Nephron progenitor cell (in vitro differentiated cells): ENCODE results near the gene TRAPPC6A.
A peak's percentile ranks its signal among the peaks of the same experiment; 100 is the strongest.

ENCODE experiments used
- DNase-seq: peaks from one replicate; pipeline ENCODE4 v3.0.0; 2021
- H3K27ac Mint-ChIP-seq: 2 replicates; pipeline ENCODE4 v1.8.0; 2021; ENCODE audit warnings: mild to moderate bottlenecking, moderate library complexity, mixed read lengths
- H3K27me3 Mint-ChIP-seq: 2 replicates; pipeline ENCODE4 v1.8.0; 2021; ENCODE audit warnings: mild to moderate bottlenecking, low read depth, mixed read lengths; ENCODE audit not compliant: poor library complexity
- H3K36me3 Mint-ChIP-seq: 2 replicates; pipeline ENCODE4 v1.8.0; 2021; ENCODE audit warnings: low read depth, mixed read lengths
- H3K4me1 Mint-ChIP-seq: 2 replicates; pipeline ENCODE4 v1.8.0; 2021; ENCODE audit warnings: mixed read lengths
- H3K4me3 Mint-ChIP-seq: 2 replicates; pipeline ENCODE4 v1.8.0; 2021; ENCODE audit warnings: mild to moderate bottlenecking, moderate library complexity, mixed read lengths
- H3K9me3 Mint-ChIP-seq: 2 replicates; pipeline ENCODE4 v1.8.0; 2021; ENCODE audit warnings: mild to moderate bottlenecking, moderate library complexity, mixed read lengths
- CTCF ChIP-seq: fragments of 200-600 bp; sonication (generic); IDR thresholded peaks from 2 replicates; pipeline ENCODE4 v1.5.0; 2021; ENCODE audit warnings: antibody characterized with exemption

Gene TRAPPC6A

DNA sequence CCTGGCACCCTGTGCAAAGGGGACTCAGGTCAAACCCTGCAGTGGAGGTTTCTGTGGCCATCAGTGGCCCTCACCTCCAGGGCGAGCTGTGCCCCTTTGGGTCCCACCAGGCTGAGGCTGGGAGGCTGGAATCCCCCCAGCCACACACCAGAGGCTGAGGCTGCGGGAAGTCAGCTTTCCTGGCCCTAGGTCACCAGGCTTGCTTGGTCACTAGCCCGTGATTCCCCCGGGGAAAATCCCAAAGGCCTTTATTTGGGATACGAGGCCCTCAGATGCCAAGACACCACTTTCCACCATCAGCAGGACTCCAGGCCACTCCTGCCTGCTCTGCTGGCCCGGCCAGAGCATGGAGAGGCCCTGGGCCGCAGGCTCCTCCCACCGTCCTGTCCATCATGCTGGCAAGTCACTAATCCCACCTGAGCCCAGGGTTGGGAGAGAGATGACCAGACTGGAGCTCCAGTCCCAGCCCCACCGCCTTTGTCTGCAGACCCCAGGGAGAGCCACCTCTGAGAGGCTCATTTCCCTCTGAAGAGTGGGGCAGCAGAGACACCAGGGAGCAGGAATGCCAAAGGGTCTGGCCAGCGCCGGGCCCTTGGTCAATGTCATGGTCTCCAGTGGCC, 21.9 kb downstream of the TRAPPC6A start:
- no peak for DNase-seq
- Mint-ChIP-seq H3K27ac (no peak overlapping the region), H3K4me1 (peaks cover 31% of the 10 kb centered on the region), H3K27me3 (peaks cover 36% of the 10 kb centered on the region), H3K4me3 (no peak overlapping the region), H3K36me3 (no peaks in the 10 kb centered on the region), H3K9me3 (no peaks in the 10 kb centered on the region)
- no peak for TF ChIP-seq CTCF

DNA sequence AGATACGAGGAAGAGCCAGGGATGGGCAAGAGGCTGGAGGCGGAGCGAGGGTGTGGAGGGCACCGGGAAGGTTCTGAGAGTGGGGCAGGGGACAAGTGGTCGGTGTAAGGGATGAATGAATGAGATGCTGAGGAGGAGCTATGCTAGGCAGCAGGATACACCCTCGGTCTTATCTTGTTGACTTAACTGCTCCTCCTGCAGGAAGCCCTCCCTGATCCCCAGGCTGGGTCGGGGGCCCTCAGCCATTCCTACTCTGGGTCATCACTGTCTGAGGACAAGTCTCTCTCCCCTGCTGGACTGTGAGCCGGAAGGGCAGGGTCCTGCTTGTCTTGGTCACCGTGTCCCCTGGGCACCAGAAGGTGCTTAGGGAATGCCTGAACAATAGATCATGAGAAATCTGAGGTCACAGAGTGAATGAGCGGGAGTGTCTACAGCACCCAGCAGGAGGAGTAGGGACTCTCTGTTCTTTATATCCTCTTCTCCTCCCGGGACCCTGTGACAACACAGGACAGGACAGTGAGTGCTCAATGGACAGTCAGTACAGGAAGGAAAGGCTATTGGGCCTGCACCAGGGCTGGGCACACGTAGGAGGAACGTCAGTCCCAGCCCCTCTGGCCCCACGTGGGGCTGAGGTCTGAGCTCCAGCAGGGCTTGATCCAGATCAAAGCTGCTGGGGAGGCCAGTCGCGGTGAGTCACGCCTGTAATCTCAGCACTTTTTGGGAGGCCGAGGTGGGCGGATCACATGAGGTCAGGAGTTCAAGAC, 23.8 kb downstream of the TRAPPC6A start:
- Mint-ChIP-seq H3K4me3 (peak overlapping the region; percentile 70), H3K36me3 (peaks cover 10% of the 10 kb centered on the region), H3K27me3 (peaks cover 33% of the 10 kb centered on the region), H3K27ac (no peak overlapping the region), H3K9me3 (no peaks in the 10 kb centered on the region), H3K4me1 (peaks cover 32% of the 10 kb centered on the region)
- DNase-seq = no peak
- TF ChIP-seq CTCF = no peak

DNA sequence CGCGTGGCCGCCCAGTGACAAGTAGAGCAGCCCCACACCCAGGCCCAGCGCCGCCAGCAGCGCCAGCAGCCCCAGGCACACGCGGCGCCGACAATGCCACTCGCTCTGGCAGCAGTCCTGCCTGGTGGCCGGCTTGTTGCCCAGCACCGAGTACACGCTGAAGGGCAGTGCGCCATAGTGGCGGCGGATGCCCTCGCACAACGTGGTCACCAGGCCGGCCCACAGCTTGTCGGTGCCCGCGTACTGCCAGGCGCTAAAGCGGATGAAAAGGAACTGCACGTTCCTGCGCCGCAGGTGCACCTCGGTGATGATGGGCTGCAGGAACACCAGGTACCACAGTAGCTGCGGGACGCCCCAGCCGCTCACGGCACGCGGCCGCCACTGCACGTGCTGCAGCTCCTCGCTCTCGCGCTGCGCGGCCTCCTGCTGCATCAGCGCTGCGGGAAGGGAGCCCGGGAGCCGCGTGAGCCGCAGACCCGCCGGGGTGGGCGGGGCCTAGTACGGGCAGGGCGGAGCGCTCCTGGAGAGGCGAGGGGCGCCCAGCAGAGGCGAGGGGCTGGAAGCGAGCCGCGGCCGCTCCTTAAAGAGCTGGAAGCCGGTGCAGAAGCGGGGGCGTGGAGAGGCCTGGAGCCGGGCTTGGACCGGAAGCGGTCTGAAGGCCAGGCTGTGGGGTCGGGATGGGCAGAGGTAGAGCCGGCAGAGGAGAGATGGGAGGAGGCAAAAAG, 24.5 kb downstream of the TRAPPC6A start:
- Mint-ChIP-seq H3K4me1 (peaks cover 34% of the 10 kb centered on the region), H3K9me3 (no peaks in the 10 kb centered on the region), H3K27me3 (peaks cover 34% of the 10 kb centered on the region), H3K27ac (no peak overlapping the region), H3K4me3 (peak overlapping the region; percentile 70), H3K36me3 (peaks cover 11% of the 10 kb centered on the region)
- DNase-seq = peak; percentile 90
- no peak for TF ChIP-seq CTCF

- Mint-ChIP-seq H3K4me3 (no peak overlapping the region), H3K27me3 (peaks cover 34% of the 10 kb centered on the region), H3K9me3 (no peaks in the 10 kb centered on the region), H3K36me3 (peaks cover 11% of the 10 kb centered on the region), H3K27ac (no peak overlapping the region), H3K4me1 (peaks cover 39% of the 10 kb centered on the region)
- TF ChIP-seq CTCF = no peak
- DNase-seq = peak; percentile 41
These were observed 25.3 kb downstream of the TRAPPC6A start for GRCh38 chr19:45152504-45153338.

DNA sequence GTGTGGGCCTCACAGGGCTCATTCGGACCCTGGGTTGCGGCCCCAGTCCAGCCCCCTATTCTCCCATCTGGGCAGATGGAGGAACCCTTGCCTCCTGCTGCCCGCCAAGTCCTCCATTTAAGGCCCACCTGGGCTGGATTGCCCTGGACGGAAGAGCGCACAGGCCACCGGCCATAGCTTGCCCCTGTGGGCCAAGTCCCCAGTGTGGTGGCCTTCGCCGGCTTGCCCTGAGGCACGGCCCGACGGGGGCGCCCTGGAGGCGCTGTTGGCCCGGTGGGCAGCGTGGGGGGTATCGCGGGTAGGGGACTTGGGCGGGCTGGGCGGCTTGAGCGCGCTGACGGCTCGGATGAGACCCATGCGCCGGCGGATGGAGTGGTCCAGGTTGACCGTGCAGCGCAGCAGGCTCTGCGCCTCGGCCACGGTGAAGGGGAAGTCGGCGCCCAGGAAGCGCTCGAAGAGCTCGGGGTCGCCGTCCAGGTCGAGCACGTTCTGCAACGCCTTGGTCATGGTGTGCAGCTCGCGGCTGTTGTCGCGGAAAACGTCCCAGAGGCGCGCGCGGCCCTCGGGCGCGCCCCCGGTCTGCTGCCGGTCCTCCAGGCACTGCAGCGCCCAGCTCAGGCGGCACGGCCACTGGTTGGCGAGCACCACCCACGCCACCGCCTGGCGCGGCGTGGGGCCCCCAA, 26.1 kb downstream of the TRAPPC6A start:
- H3K27ac Mint-ChIP-seq = peak overlapping the region; percentile 45
- H3K4me1 Mint-ChIP-seq = peaks cover 39% of the 10 kb centered on the region
- no peak overlapping the region for H3K4me3 Mint-ChIP-seq
- no peaks in the 10 kb centered on the region for H3K9me3 Mint-ChIP-seq
- no peak for TF ChIP-seq CTCF
- peaks cover 34% of the 10 kb centered on the region for H3K27me3 Mint-ChIP-seq
- peaks cover 11% of the 10 kb centered on the region for H3K36me3 Mint-ChIP-seq
- no peak for DNase-seq
